Uterus (tissue), 2 donors: Measurements from ENCODE around the gene SLC25A17.

Experiments
- POLR2A ChIP-seq, 2 donors: fragments of 450-650 bp; IDR thresholded peaks; one replicate each; pipeline ENCODE4 v1.6.1; 2016; ENCODE audit warnings: antibody characterized with exemption in 2 of 2, mild to moderate bottlenecking in 1 of 2, moderate library complexity in 1 of 2
- TF ChIP-seq, protein P1 (sequence below), 4 experiments: fragments of 200-600 bp in 2 of 4; fragments of 450-650 bp in 2 of 4; sonication (generic) in 2 of 4; IDR thresholded peaks; one replicate each; pipeline ENCODE4 v1.5.1; 2016 to 2019; ENCODE audit warnings: antibody characterized with exemption in 4 of 4, mild to moderate bottlenecking in 2 of 4, moderate library complexity in 1 of 4

DNA sequence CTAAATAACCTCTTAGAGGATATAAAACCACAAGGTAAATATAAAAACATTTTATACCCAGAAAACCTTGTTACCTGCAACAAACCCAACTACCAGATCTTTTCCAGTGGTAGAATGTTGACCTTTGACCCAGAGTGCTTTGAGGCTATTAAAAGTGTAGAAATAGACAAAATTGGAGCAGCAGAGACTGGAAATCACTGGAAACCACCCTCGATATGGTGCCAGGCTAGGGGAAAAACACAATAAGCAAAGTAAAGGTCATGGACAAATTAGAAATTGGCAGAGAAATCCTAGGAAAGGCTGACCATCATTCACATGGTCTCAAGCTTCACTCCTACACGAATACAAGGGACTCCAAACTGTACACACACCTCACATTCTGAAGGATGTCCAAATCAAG, 26.7 kb downstream of the SLC25A17 start:
- TF ChIP-seq, protein P1, sequence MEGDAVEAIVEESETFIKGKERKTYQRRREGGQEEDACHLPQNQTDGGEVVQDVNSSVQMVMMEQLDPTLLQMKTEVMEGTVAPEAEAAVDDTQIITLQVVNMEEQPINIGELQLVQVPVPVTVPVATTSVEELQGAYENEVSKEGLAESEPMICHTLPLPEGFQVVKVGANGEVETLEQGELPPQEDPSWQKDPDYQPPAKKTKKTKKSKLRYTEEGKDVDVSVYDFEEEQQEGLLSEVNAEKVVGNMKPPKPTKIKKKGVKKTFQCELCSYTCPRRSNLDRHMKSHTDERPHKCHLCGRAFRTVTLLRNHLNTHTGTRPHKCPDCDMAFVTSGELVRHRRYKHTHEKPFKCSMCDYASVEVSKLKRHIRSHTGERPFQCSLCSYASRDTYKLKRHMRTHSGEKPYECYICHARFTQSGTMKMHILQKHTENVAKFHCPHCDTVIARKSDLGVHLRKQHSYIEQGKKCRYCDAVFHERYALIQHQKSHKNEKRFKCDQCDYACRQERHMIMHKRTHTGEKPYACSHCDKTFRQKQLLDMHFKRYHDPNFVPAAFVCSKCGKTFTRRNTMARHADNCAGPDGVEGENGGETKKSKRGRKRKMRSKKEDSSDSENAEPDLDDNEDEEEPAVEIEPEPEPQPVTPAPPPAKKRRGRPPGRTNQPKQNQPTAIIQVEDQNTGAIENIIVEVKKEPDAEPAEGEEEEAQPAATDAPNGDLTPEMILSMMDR (IDR thresholded peaks at IDR 0.05): no peak
- no peak for TF ChIP-seq POLR2A (IDR thresholded peaks at IDR 0.05)
